Measurements from ENCODE around the gene PHF10.

- TF ChIP-seq, protein P1, sequence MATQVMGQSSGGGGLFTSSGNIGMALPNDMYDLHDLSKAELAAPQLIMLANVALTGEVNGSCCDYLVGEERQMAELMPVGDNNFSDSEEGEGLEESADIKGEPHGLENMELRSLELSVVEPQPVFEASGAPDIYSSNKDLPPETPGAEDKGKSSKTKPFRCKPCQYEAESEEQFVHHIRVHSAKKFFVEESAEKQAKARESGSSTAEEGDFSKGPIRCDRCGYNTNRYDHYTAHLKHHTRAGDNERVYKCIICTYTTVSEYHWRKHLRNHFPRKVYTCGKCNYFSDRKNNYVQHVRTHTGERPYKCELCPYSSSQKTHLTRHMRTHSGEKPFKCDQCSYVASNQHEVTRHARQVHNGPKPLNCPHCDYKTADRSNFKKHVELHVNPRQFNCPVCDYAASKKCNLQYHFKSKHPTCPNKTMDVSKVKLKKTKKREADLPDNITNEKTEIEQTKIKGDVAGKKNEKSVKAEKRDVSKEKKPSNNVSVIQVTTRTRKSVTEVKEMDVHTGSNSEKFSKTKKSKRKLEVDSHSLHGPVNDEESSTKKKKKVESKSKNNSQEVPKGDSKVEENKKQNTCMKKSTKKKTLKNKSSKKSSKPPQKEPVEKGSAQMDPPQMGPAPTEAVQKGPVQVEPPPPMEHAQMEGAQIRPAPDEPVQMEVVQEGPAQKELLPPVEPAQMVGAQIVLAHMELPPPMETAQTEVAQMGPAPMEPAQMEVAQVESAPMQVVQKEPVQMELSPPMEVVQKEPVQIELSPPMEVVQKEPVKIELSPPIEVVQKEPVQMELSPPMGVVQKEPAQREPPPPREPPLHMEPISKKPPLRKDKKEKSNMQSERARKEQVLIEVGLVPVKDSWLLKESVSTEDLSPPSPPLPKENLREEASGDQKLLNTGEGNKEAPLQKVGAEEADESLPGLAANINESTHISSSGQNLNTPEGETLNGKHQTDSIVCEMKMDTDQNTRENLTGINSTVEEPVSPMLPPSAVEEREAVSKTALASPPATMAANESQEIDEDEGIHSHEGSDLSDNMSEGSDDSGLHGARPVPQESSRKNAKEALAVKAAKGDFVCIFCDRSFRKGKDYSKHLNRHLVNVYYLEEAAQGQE (IDR thresholded peaks at IDR 0.05; ENCODE audit: insufficient read depth in 1 of 2, low read depth in 2 of 2, low read length in 2 of 2) = no peak
- TF ChIP-seq SIN3A (IDR thresholded peaks at IDR 0.05; ENCODE audit: borderline replicate concordance, insufficient read depth, low read length) (no peak), POLR2AphosphoS5 (IDR thresholded peaks at IDR 0.05; ENCODE audit: low read depth, low read length) (no peak), FOXP2 (optimal IDR thresholded peaks at IDR 0.05; ENCODE audit: borderline replicate concordance, extremely low read depth, extremely low read length, insufficient read depth) (no peak)
These were observed 15.0 kb downstream of the PHF10 start for GRCh38 chr6:169709293-169709692.
